Stomach (tissue), 4 donors: ENCODE results near the gene HRH1.

Experiments
- CTCF ChIP-seq, 7 experiments: fragments of 450-650 bp in 4 of 7; fragments of 200-600 bp in 3 of 7; sonication (generic) in 3 of 7; IDR thresholded peaks; one replicate each; pipeline ENCODE4 v1.5.1; 2016 to 2019; ENCODE audit warnings: antibody characterized with exemption in 7 of 7, control low read depth in 2 of 7, mild to moderate bottlenecking in 1 of 7
- POLR2A ChIP-seq, 4 donors: fragments of 450-650 bp; IDR thresholded peaks; one replicate each; pipeline ENCODE4 v1.6.1; 2016; ENCODE audit warnings: antibody characterized with exemption in 4 of 4, control low read depth in 2 of 4, mild to moderate bottlenecking in 1 of 4, moderate library complexity in 1 of 4

GRCh38 chr3:11312166-11312565 is 157.9 kb downstream of the HRH1 start:
- no peak for TF ChIP-seq CTCF (IDR thresholded peaks at IDR 0.05)
- no peak for TF ChIP-seq POLR2A (IDR thresholded peaks at IDR 0.05)
